HTR-8/SVneo (cell line): ENCODE results near the gene LILRA2.
"Not testable (repeated sequence)": the region's sequence is repeated elsewhere in the genome, so short reads cannot be mapped to it uniquely, and the experiment has no call there.

Experiments used
- DNase-seq: peaks from one replicate; pipeline ENCODE4 v3.0.0; 2011; ENCODE audit warnings: low spot score, mixed read lengths; ENCODE audit not compliant: insufficient read length
- FAIRE-seq: peaks from 2 replicates; lab custom pipeline; 2011; peaks lifted over from hg19 to GRCh38; lab: Jason Lieb, UNC

Gene LILRA2

GRCh38 chr19:54563206-54563605 is 10.4 kb upstream of the LILRA2 start:
- FAIRE-seq, result not testable (repeated sequence)

GRCh38 chr19:54570316-54570715 is 3.3 kb upstream of the LILRA2 start:
- FAIRE-seq (no peak), DNase-seq (no peak)

More at GRCh38 chr19:54563206-54563605, 10.4 kb upstream of the LILRA2 start:
- DNase-seq, result not testable (repeated sequence)

- FAIRE-seq, DNase-seq: not testable (repeated sequence)
These were observed 1.6 kb upstream of the LILRA2 start for GRCh38 chr19:54571715-54572615.

- no peak for DNase-seq
- FAIRE-seq, result no peak
These were observed 786 bp upstream of the LILRA2 start for GRCh38 chr19:54572696-54573311.

- FAIRE-seq, result no peak
These were observed 461 bp downstream of the LILRA2 start for GRCh38 chr19:54574051-54574450.

GRCh38 chr19:54574527-54575056 is 1.0 kb downstream of the LILRA2 start:
- DNase-seq (no peak), FAIRE-seq (no peak)

More at GRCh38 chr19:54574051-54574450, 461 bp downstream of the LILRA2 start:
- no peak for DNase-seq

GRCh38 chr19:54575205-54575604 is 1.6 kb downstream of the LILRA2 start:
- FAIRE-seq, DNase-seq: not testable (repeated sequence)

- DNase-seq (no peak), FAIRE-seq (no peak)
These were observed 2.9 kb downstream of the LILRA2 start for GRCh38 chr19:54576411-54576976.

- DNase-seq (no peak), FAIRE-seq (no peak)
These were observed 3.7 kb downstream of the LILRA2 start for GRCh38 chr19:54577334-54577733.

- FAIRE-seq, DNase-seq: not testable (repeated sequence)
These were observed 4.7 kb downstream of the LILRA2 start for GRCh38 chr19:54578268-54578667.

GRCh38 chr19:54586397-54586796 is 12.8 kb downstream of the LILRA2 start:
- no peak for FAIRE-seq
- no peak for DNase-seq

GRCh38 chr19:54587026-54587425 is 13.4 kb downstream of the LILRA2 start:
- FAIRE-seq, result no peak

GRCh38 chr19:54593445-54593844 is 19.9 kb downstream of the LILRA2 start, which contains the start of gene LILRA1:
Gene LILRA1, plus strand, starts transcription at chr19:54593632. Its CDS starts 613 bp downstream, at chr19:54594245.
- not testable (repeated sequence) for DNase-seq, FAIRE-seq

More at GRCh38 chr19:54587026-54587425, 13.4 kb downstream of the LILRA2 start:
- no peak for DNase-seq

- not testable (repeated sequence) for DNase-seq, FAIRE-seq
These were observed 20.5 kb downstream of the LILRA2 start for GRCh38 chr19:54593931-54594626.

- FAIRE-seq (no peak), DNase-seq (no peak)
These were observed 21.1 kb downstream of the LILRA2 start for GRCh38 chr19:54594737-54595136.

- not testable (repeated sequence) for FAIRE-seq, DNase-seq
These were observed 22.3 kb downstream of the LILRA2 start for GRCh38 chr19:54595680-54596436.

GRCh38 chr19:54600212-54600611 is 26.6 kb downstream of the LILRA2 start:
- no peak for FAIRE-seq

GRCh38 chr19:54606230-54606629 is 32.6 kb downstream of the LILRA2 start:
- FAIRE-seq (no peak), DNase-seq (no peak)

More at GRCh38 chr19:54600212-54600611, 26.6 kb downstream of the LILRA2 start:
- DNase-seq, result no peak
